22Rv1 (cell line): Measurements from ENCODE around the gene WASHC3.
"Not testable (repeated sequence)": the region's sequence is repeated elsewhere in the genome, so short reads cannot be mapped to it uniquely, and the experiment has no call there.

Experiments
- CTCF ChIP-seq: fragments of 450-650 bp; IDR thresholded peaks from 2 replicates; pipeline ENCODE4 v1.5.1; 2017; ENCODE audit warnings: mild to moderate bottlenecking
- ZFX ChIP-seq: fragments of 450-650 bp; IDR thresholded peaks from 2 replicates; pipeline ENCODE4 v1.6.1; 2017; ENCODE audit warnings: antibody characterized with exemption, borderline replicate concordance

GRCh38 chr12:102018607-102019006, 43.2 kb downstream of the WASHC3 start:
- not testable (repeated sequence) for TF ChIP-seq CTCF, ZFX
